NCI-H82 treated with DMSO at 0.1 percent for 48 hours (cell line): ENCODE results near the gene BAIAP2L2.
A peak's percentile ranks its signal among the peaks of the same experiment; 100 is the strongest.

Experiments used
- DNase-seq: peaks from one replicate; lab custom pipeline; 2025; ENCODE audit not compliant: unreplicated experiment; lab: John Stamatoyannopoulos, UW

BAIAP2L2 gene

DNA sequence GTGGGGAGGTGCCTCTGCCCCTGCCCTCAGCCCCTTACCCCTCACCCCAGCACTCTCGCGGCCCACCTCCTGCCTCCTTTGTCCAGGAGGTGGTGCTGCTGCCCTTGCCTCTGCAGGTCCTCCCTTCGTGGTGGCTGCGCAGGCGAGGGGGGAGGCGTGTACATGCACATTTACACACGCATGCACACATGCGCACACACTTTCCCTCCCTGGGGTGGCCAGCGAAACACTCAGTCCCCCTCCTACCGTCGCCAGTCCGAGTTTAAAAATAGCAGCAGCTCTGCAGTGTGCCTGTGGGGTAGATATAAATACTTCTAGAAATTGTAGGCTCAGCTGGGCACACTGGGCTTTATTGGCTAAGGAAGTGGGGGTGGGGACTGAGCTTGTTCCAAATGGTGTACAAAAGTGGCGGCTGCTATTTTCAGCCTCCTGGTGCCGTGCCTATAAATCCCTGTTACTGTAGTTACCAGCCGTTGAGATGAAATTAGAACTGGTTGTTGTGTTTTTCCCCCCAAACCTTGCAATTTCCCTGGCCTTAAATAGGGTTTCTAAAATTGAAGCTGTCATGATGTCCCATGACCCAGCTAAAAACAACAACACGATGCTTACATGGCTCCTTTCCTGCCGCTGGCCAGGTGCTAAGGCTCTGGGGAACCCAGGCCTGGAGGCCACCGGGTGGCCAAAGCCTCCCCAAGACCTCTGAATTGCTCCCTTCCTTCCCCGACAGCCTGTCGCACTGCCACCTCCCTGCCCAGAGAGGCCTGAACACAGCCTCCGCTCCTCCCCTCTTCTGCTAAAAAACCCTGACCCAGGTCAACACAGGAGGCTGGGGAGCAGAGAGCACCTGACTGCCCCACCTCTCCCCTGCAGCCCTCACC lies 40.9 kb downstream of the BAIAP2L2 start:
- peak; percentile 5 for DNase-seq

DNA sequence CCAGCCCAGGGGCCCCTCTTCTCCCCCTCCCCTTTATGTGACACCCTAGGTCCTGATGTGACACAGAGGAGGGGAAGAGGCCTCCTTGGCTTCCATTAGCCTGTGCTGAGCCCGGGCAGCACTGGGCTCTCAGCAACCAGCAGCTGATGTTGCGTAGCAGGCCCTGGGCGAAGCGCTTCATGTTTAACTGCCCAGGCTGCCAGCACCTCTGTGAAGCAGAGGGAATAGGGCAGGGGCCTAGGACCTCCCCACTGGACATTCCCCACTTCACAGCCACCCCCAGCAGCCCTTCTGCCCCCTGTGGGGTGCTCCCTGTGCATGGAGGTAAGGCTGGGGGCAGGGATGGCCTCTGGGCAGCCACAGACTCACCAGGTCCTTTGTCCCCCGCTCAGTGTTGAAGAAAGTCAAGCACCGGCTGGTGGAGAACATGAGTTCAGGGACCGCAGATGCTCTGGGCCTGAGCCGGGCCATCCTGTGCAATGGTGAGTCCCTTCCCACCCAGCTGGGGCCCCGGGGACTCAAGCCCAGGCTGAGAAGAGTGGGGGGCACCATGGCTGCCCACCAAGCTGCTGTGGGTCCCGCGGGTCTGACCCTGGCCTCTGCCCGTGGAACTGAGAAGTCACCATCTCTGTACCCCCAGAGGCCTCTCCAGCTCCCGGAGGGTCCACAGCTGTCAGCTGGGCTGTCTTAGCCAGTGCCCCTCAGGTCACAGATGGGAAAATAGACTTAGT lies 41.7 kb downstream of the BAIAP2L2 start:
- DNase-seq: no peak

DNA sequence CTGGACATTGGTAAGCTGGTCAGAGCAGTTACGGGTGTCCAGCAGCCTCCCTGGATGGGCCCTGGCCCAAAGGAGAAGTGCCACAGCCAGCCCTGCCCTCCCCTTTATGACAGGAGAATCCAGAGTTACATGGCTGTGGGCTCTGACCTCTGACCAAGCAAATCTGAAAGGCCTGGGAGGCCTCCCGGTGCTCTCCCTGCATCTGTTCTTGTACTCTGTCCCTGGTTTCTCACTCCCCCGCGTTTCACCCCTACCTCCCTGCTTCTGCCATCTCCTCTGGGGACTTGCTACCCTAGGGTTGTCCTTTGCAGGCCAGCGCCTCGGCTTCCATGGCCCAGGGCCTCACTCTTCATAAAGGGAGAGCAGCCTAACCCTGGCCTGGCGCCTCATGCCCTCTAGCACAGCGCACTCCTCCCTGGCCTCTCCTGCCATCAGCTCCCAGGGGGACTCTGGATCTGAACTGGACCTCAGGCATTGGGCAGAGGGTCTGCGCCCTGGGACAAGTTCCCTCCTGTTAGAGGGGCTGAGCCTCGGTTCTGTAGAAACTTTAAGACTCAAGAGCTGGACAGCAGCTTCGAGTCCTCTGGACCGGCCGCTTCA lies 42.6 kb downstream of the BAIAP2L2 start:
- DNase-seq: no peak

- no peak for DNase-seq
These were observed 43.5 kb downstream of the BAIAP2L2 start for GRCh38 chr22:38067028-38067415.

- no peak for DNase-seq
These were observed 44.0 kb downstream of the BAIAP2L2 start for GRCh38 chr22:38066381-38067027.

- no peak for DNase-seq
These were observed 44.9 kb downstream of the BAIAP2L2 start for GRCh38 chr22:38065539-38065938.

- no peak for DNase-seq
These were observed 47.7 kb downstream of the BAIAP2L2 start for GRCh38 chr22:38062791-38063190.

DNA sequence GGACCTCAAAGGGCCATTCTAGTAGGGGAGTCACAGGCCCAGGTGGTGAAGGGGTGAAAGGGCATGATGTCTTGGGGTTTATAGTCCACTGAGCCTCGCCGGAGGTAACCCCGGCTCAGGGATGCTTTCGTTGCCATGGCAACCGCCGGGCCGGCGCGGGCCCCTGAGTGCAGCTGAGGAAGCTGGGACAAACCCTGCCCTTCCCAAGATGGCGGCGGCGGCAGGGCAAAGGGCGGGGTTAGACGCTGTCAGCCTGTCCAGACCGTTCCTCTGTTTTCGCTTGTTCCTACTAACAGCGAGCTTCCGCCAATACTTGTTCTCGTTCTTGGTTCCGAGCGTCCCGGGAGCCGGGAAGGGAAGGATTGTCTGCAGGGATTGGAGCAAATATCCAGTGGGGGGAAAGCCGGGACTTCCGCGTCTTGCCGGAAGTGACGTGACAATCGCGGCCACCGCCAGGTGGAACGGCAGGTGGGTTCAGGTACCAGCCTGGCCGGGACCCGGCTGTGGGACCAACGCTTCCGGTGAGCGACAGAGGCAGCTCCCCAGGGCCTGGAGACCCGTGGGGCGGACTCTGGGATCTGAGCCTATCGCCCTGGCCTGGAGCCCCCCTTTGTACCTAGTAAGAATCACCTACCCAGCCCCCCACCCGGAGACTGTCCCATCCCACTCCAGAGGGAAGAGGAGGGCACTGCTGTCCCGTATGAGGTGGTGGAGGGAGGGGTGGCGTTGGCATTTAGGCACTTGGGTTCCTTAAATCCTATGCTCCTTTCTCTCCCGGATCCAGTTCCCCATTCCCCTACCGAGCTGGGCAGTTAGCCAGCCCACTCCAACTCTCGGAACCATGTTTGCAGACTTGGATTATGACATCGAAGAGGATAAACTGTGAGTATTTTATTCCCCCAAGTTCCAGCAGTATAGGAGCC lies 53.3 kb downstream of the BAIAP2L2 start, which contains the start of gene PICK1:
PICK1 (plus strand) TSS at position 436 of the 923 bp plus-strand sequence; CDS start at position 842, 406 bp downstream.
- DNase-seq: peak; percentile 4

GRCh38 chr22:38051900-38052862 lies 58.3 kb downstream of the BAIAP2L2 start:
- DNase-seq: peak; percentile 64

DNA sequence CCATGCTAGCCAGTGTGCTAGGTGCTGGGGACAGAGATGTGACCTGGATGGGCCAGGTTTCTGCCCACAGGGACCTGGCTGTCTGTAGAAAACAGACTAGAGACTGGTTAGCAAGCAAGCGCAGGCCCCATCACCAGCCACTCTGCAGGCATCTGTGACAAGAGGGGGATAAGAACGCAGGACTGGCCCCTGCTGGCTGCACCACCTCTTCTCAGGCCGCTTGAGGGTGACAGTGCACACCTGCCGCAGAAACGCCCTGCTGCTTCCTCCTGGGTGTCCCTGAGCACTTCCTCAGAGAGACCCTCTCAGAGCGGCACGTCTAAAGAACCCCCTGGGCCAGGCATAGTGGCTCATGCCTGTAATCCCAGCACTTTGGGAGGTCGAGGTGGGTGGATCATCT lies 59.2 kb downstream of the BAIAP2L2 start:
- no peak for DNase-seq

- no peak for DNase-seq
These were observed 59.8 kb downstream of the BAIAP2L2 start for GRCh38 chr22:38050720-38051119.

DNA sequence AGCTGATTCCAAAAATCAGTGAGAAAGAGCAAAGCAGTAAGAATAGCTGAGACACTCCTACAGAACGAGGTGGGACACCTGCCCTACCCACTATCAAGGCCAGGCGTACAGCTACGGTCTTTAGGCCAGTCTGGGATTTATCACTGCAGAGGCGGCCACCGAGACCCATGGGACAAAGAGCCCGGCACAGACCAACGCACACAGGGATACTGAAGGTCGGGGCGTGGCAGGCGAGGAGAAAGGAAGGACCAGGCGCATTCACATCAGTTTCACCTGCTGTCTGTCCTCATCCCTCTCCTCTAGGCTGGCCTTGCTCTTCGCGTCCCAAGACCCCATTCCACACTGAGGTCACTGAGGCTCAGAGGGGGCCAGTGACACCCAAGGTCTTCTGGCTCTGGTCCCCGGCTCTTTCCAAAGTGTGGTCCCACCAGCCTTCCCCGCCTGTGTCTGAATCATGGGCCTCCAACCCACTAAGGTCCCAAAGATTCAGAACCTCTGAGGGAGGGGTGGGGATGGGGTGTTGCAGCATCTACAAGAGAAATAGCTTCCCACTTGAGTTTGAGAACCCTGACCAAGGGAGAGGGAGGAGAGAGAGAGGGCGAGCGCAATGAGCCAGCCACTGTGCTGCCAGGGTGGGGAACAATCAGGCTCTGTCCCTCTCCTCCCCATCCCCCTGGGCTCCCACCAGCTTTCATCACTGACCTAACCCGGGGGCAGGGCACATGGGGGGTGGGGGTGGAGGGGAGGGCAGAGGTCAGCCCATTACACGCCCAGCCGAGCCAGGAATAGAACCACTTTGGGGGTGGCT lies 60.5 kb downstream of the BAIAP2L2 start:
- DNase-seq: no peak

- no peak for DNase-seq
These were observed 64.3 kb downstream of the BAIAP2L2 start for GRCh38 chr22:38046070-38046748.

DNA sequence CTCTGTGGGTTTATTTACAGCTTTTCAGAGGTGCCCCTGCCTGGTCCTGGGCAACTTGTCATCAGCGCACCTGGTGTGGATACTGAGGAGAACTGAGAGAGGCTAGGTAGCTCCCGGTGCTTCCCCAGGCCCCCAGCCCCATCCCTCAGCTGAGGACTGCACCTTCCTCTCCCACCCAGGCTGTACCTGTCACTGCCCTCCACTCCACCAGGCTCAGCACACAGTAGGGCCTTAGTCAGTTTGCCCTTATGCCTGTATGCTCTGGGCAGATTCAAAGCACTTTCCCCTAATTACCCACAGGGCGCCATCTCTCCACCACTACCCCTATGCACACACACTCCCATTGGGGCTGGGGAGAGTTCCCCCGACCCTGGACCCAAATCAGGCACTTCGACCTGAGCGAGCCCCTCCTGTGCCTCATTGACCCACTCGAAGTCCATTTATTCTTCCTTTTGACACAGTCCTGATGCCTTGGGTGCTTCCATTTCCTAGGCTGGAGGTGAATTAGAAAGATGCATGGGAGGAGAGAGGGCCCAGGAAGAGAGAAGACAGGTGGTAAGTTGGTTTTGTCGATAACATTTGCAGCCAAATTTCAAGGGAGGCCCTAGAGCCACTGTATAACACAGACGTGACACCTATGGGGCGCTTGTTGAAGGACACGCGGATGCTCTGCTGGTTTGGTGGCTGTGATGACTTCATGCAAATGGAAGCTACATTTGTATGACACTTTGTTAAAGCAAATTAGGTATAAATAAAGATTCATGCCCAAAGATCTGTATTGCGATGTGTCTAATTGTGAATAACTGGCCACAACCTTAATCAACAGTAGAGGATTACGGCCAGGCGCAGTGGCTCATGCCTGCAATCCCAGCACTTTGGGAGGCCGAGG lies 67.1 kb downstream of the BAIAP2L2 start:
- DNase-seq: no peak

- DNase-seq: no peak
These were observed 68.0 kb downstream of the BAIAP2L2 start for GRCh38 chr22:38042488-38042790.

DNA sequence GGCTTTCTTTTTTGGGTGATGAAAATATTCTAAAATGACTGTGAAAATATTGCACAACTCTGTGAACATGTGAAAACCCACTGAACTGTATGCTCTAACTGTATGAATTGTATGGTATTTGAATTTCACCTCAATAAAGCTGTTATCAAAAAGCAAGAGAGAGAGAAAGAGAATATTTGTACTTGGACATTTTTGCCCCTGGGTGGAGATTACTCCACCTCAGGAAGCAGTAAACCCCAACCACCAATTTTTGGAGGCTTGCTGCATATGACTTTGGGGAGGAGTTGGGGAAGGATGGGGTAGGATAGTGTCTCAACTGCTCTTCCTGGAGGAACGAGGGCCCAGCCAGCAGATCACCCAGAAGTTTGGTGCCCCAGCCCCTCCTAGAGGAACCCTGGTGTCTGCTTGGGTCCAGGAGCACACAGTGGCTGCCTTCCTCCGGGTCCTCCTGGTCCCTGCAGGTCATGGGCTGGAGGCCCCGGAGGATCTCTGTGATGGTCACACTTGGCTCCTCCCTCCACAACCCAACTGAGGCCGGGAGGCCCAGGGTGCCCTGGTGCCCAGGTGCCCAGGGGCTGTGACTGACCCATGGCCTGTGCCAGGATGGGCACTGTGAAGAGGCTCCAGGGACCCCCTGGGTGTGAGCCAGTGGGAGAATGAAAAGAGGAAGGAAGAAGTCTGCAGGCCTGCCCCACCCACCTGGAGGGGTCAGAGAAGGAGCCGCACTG lies 68.6 kb downstream of the BAIAP2L2 start:
- no peak for DNase-seq
